HG03457 (cell line): Measurements from ENCODE around the gene CNDP2.

Source experiments
- ATAC-seq: cut with Tn5 transposase; IDR thresholded peaks from one replicate; pipeline ENCODE4 v1.9.1; 2021; ENCODE audit warnings: moderate number of reproducible peaks; ENCODE audit not compliant: unreplicated experiment

The CNDP2 gene

DNA sequence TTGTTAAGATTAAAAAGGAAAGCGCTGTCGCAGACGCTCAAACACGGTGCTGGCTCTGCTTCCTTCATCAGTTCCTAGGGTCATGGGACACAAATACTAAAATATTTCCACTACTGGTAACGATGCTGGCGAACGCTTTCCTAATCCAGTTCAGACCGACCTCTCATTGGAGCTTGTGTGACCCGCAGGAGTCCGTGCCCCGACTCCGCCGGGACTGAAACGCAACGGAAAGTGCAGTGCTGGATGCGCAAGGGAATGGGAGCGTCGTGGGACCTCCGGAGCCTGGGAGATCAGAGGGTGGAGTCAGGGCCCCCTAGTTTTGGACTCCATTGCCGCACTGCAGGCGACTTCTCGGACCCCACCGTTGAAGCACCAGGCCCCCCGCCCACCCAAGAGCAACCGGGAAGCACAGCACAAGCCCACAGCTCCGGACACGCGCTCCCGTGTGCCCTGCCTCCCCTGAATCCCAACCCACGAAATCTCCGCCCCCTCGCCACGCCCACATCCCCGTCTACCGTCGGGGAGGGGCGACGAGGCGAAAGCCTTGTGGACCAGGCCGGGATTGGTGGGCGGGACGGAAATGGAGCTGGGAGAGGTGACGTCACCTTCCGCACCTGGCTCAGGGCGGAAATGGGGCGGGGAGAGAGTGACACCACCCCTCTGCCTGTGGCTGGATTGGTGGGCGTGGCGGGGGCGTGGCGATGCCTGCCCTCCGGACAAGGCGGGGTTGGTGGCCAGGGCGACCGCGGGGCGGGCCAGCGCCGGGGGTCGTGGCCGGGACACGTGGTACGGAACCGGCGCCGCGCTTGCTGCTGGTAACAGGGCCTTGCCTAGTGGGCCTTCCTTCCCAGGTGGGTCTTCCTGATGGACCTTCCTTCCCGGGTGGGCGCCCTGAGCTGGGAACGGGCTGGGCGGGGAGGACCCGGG lies at the start of gene CNDP2:
TSS of gene CNDP2 (plus strand) at position 783 of the 927 bp plus-strand sequence. CDS start 3,611 bp downstream, outside the sequence.
- peak; percentile 73 for ATAC-seq

DNA sequence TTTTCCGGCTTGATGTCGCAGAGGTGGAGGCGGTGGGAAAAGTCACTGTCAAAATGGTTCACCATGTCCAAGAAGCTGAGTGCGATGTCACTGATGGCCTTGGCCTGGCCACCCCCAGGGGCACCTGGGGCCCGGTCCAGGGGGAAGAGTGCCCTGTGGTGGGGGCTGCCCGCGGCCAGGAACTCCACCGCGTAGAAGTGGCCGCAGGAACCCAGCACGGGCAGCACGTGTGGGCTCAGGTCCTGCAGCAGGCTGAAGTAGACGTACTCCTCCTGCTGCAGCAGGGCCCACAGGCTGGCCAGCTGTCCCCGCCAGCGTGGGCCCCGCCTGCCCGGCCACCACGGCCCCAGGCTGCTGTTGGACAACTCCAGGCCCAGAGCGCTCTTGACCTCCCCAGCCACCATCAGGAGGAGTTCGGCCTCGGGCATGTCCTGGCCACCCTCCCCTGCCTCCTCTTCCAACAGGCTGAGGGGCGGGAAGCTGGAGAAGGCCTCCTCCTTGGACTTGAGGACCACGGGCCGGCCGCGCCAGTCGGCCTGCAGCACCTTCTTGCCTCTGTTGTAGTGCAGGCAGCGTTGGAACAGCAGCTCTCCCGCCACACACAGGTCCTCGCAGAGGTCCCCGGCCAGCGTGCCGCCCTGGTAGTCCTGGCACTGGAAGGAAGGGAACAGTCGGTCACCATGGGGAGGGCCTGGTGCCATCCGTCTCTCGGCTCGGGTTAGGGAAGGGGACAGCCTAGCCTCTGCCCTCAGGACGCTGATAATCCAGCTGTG lies 49.3 kb upstream of the CNDP2 start:
- no peak for ATAC-seq

DNA sequence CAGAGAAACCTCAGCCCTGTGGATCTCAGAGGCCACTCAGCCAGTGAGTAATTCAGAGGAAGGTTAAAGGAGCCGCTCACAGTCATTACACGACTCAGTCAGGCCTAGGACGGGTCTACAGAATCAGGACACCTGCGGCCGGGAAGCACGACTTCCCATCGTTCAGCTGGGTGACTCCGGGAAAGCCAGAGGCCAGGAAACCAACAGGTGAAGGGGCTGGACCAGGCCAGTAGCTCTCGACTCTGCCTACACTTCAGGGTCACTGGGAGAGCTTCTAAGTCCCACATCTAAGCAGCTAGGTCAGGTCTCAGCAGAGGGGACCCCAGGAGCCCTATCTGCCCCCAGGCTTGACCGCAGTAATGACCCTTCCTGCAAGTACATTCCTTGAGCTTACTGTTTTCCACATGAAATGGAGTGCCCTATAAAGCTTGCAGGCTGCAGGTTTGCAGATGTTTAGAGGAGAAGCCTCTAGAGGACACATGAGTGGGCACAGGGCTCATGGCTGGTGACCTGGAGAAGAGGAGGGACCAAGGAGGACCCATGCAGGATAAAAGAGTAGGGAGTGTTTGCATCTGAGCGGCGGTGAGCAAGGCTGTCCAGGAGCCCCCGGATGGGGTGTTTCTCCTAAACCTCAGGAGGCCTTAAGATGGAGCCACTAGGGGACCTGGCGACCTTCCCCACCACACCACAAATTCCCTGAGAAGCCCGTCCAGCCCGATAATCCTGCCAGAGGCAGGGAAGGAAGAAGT lies 48.6 kb upstream of the CNDP2 start:
- ATAC-seq = no peak

DNA sequence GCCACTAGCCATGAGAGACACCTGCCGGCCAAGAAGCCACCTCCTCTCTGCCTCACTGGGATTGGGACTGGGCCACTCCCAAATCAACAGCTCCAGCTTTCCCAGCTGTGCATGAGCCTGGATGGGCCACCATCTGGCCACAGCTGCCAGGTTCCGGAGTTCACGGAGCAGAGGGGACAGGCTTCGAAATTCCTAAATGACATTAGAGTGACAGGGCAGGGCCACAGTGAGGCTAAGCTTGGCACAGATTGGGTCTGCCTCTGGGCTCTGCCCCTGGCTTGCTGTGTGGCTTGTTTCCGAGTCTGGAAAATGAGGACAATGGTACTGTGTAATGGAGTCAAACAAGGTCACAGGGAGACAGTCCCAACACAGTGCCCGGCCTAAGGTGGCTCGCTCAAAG lies 45.5 kb upstream of the CNDP2 start:
- ATAC-seq = no peak

- no peak for ATAC-seq
These were observed 45.0 kb upstream of the CNDP2 start for GRCh38 chr18:74451148-74451547.

- ATAC-seq = no peak
These were observed 43.1 kb upstream of the CNDP2 start for GRCh38 chr18:74453016-74453566.

- ATAC-seq = no peak
These were observed 42.4 kb upstream of the CNDP2 start for GRCh38 chr18:74453642-74454198.

DNA sequence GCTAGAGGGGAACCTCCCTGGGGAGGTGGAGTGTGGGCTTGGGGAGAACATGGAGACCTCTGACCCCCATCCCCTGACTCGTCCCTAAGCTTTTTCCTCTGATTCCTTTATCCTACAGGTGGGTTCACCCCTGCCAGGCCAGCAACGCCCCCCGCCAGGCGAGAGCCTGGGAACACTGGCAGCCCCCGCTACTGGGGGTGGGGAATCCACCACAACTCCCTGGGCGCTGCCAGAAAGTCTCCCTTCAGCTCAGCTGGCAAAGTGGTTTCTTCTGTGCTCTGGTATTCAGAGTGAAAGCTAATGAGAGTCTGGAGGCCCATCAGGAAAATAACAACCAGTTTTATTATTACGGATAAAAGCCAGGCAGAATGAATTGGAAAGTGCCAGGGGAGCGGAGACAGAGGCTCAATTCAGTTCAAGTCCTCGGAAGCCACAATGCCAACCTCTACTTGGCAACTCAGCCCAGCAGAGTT lies 41.8 kb upstream of the CNDP2 start:
- ATAC-seq = no peak

GRCh38 chr18:74455386-74455785 lies 40.8 kb upstream of the CNDP2 start:
- no peak for ATAC-seq

- no peak for ATAC-seq
These were observed 40.2 kb upstream of the CNDP2 start for GRCh38 chr18:74456017-74456348.

GRCh38 chr18:74456349-74457042 lies 39.7 kb upstream of the CNDP2 start:
- no peak for ATAC-seq

DNA sequence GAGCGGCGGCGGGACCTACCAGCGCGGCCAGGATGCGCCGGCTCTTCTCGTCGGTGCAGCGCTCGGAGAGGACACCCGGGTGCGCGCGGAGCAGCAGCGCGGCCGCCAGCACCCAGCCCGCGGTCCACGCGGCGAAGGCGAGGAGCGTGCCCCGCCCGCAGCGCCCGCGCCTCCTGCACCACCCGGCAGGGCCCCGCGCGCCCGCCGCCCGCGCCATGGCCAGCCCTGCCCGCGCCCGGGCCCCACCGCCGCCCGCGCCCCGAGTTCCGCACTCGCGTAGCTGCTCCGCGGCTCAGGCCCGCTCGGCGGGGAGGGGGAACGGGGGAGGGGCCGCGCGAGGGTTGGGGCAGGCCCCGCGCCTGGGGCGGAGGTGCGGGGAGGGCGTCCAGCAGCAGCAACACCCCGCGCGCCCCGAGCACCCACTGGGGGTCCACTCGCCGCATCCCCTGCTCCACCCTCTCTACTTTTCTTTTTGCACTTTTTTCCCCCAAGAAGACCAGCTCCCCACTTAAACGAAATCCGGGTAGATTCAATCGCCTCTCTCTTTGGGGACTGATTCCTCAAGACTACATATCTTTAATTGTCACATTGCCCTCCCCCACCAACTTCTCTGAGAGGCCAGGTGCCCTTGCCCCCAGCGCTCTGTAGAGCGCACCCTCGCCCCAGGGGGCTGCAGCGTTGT lies 39.0 kb upstream of the CNDP2 start, which contains the start of gene DIPK1C:
TSS of gene DIPK1C (minus strand) at position 266 of the 682 bp plus-strand sequence. CDS start at position 217, 49 bp downstream.
- no peak for ATAC-seq

DNA sequence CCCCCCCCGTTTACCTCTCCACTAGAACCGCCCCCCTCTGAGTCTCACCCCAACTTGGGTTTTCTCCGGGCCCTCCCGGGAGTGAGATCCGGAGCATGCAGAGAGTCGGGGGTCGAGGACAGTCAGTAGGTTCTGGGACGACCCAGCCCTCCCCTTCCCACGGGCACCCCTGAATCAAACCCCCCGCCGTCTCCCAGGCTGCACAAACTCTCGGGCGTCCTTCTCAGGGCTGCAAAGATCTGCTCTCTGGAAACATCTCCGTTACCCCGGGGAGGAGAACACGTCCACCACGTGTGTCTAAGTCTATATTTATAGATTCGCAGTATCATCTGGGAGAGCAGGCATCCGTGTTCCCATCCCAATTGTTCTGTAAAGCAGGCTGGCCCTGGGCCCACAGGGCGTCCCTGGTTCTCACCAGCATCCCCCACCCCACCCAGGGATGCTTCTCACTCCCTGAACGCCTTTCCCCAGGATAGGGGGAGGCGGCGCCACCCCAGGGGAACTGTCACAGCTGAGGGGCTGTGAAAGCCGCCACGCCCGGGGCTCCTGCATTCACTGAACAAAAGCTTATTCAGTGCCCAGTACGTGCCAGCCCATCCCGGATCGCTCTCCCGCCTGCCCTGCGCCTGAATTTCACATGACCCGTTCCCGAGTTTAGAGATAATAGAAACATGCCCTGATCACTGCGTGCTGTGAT lies 38.3 kb upstream of the CNDP2 start:
- no peak for ATAC-seq

DNA sequence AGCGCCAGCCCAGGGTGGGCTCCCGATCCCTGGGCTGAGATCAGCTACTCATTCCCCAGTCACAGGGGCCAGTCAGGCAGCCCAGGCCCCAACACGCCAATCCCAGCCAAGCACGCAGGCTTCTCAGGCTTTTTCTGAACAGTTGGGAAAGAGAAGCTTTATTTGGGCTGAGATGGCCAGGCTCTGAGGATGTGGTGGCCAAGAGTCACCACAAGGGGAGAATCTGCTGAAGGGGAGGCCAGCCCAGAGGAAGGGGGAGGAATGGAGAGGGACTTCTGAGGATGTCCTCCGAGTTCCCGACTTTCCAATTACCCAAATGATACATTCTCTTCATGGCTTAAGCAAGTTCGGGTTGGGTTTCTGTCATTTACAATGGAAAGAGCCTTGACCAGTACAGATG lies 36.3 kb upstream of the CNDP2 start:
- ATAC-seq = no peak

- no peak for ATAC-seq
These were observed 35.3 kb upstream of the CNDP2 start for GRCh38 chr18:74460825-74461224.

DNA sequence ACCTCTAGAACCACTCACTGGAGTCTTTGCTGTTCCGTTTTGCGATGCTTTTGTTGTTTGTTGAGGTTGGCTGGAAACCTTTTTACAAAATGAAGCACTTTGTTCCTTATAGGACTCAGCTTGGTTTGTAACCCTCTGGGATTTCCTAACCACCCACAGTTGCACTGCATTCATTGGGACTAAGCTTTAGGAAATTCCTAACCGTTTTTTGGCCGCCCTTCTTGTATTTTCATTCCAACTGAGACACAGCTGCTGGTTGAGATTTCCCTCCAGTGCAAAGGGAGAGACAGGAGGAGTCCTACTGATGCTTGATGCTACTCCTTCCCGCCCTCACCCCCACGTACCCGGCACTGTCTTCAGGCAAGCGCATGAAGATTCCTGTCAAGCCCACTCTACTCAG lies 32.9 kb upstream of the CNDP2 start:
- ATAC-seq = no peak

DNA sequence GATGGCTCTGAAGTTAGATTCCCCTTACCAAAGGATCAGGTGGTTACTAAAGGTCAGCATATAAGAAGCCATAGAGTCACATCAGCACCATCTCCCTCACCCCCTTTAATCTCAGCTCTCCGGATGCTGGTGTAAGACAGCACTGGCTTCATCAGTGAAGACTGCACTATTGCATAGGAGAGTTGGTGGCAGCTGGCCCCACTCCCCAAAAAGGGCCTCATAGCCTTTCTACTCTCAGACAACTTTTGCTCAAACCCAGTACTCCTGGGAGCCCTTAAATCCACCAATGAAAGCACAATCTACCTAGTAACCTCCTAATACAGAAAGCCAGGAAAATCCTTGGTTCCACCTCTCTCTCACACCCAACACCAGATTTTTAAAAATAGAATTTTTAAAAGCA lies 32.2 kb upstream of the CNDP2 start:
- ATAC-seq = no peak

- ATAC-seq = no peak
These were observed 30.4 kb upstream of the CNDP2 start for GRCh38 chr18:74465775-74466174.
